ENCODE data around the gene COL4A1.
A peak's percentile ranks its signal among the peaks of the same experiment; 100 is the strongest.

COL4A1 gene

GRCh38 chr13:110152351-110152750, 154.6 kb downstream of the COL4A1 start:
- no peak overlapping the region for H3K4me3 ChIP-seq (ENCODE audit: low read depth, low read length)
- DNase-seq (ENCODE audit: low read depth), result no peak
- no peak for TF ChIP-seq CTCF (IDR thresholded peaks at IDR 0.05; ENCODE audit: insufficient read depth, low read depth, low read length, missing control alignments)

DNA sequence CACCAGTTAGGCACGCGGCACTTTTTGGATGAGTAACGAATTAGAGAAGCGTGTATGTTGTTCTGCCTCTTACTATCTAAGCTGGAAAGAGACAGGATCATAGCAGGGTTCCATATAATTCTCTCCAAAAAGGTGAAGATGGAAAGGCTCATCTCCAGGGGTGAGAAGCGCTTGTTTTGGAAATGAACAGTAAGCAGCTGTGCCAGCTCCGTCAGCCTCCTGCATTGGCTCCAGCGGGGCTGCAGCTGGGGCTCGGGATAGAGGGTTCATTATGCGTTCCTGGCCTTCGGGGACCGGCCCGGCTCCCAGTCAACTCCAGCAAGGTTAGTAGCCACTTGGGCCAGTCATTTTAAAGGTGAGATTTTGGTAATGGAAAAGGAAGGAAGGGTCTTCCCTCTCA, 155.5 kb downstream of the COL4A1 start:
- H3K4me3 ChIP-seq (ENCODE audit: low read depth, low read length), result no peak overlapping the region
- no peak for TF ChIP-seq CTCF (IDR thresholded peaks at IDR 0.05; ENCODE audit: insufficient read depth, low read depth, low read length, missing control alignments)
- DNase-seq (ENCODE audit: low read depth), result no peak

- no peak for TF ChIP-seq CTCF (IDR thresholded peaks at IDR 0.05; ENCODE audit: insufficient read depth, low read depth, low read length, missing control alignments)
- no peak for DNase-seq (ENCODE audit: low read depth)
- H3K4me3 ChIP-seq (ENCODE audit: low read depth, low read length), result no peak overlapping the region
Measured at GRCh38 chr13:110150384-110151101, 156.4 kb downstream of the COL4A1 start.

GRCh38 chr13:110149036-110149435, 157.9 kb downstream of the COL4A1 start:
- TF ChIP-seq CTCF (IDR thresholded peaks at IDR 0.05; ENCODE audit: insufficient read depth, low read depth, low read length, missing control alignments), result no peak
- no peak for DNase-seq (ENCODE audit: low read depth)

DNA sequence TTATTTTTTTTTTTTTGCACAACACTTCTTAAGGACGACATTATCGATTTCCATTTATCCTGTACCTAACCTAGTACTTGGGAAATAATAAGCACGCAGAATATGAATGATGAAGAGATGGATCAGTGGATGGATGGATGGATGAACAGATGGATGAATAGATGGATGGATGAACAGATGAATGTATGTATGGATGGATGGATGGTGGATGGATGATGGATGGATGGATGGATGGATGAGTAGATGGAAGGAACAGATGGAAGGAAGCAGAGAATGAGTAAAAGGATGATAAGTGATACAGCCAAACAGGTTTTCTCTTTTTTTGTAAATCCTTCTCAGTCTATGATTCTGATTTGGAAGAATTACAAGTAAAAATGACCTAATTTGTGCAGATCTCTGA, 166.9 kb downstream of the COL4A1 start:
- no peak for DNase-seq (ENCODE audit: low read depth)

More at GRCh38 chr13:110149036-110149435, 157.9 kb downstream of the COL4A1 start:
- H3K4me3 ChIP-seq (ENCODE audit: low read depth, low read length), result no peak overlapping the region

DNA sequence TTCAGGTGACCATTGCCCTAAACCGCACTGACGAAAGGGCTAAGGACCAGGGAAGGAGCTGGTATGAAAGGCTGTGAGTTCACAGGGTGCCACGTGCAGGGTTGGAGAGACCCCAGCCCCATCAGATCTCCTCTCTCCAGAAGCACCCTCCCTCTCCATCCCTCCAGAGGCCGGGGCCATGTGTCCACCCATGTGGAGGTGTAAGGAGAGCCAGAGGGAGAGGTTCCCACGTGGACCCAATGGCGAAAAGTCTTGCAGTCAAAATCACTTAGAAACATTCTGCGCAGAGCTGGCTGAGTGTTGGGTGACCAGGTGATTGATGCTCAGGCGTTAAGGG, 168.3 kb downstream of the COL4A1 start:
- no peak for TF ChIP-seq CTCF (IDR thresholded peaks at IDR 0.05; ENCODE audit: insufficient read depth, low read depth, low read length, missing control alignments)
- DNase-seq (ENCODE audit: low read depth), result no peak
- peak overlapping the region; percentile 66 for H3K4me3 ChIP-seq (ENCODE audit: low read depth, low read length)

More for the DNA sequence above, 166.9 kb downstream of the COL4A1 start:
- no peak overlapping the region for H3K4me3 ChIP-seq (ENCODE audit: low read depth, low read length)
- TF ChIP-seq CTCF (IDR thresholded peaks at IDR 0.05; ENCODE audit: insufficient read depth, low read depth, low read length, missing control alignments), result no peak
